ENCODE data around the gene TESK1.

GRCh38 chr9:35615981-35616680 is 11.1 kb downstream of the TESK1 start:
- TF ChIP-seq CTCF (IDR thresholded peaks at IDR 0.05) (no peak), POLR2A (IDR thresholded peaks at IDR 0.05) (no peak)

Measured in Peyer's patch (tissue), 4 donors.